ENCODE results near the gene IFNA14.
"Not testable (repeated sequence)": the region's sequence is repeated elsewhere in the genome, so short reads cannot be mapped to it uniquely, and the experiment has no call there.

The IFNA14 gene

DNA sequence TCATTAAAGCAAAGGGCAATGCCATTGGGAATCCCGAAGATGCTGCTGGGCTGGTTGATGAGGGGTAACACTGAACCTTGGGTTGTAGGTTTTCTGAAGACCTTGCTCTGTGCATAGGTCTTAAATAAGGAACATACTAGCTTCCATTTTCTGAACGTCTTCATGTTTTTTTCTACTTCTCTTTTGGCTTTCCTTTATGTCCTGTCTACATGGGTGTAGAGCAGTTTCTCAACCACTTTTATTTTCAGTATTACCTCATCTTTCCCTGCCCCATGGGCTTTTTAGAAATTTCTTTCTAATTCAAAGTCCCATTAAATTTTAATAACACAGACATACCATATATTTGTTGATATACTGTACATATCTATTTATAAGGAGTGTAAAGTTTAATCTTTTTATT lies at the start of gene IFNA14:
TSS of gene IFNA14 (minus strand) at position 95 of the 400 bp plus-strand sequence. CDS start at position 25, 70 bp downstream.
- DNase-seq: no peak

DNA sequence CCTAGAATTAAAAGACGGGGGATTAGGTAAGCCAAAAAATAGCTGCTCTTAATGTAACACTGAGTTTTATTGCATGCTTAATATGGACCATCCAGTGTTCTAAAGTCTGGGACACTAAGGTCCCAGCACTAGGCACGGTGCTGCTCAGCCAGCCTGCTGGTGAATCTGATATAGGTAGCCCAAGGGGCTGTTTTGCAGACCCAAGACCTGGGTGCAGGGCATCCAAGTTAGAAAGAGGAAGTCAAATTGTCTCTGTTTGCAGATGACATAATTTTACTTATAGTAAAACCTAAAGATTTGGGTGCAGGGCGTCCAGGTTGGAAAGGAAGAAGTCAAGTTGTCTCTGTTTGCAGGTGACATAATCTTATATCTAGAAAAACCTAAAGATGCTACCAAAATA lies 47.5 kb upstream of the IFNA14 start:
- DNase-seq: no peak

DNA sequence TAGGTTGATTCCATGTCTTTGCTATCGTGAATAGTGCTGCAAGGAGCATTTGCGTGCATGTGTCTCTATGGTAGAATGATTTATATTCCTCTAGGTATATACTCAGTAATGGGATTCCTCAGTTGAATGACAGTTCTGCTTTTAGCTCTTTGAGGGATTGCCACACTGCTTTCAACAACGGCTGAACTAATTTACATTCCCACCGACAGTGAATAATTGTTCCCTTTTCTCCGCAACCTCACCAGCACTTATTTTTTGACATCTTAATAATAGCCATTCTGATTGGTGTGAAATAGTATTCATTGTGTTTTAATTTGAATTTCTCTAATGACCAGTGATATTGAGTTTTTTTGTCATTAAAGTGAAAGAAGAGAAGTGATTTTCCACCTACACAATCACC lies 46.9 kb upstream of the IFNA14 start:
- DNase-seq: no peak

DNA sequence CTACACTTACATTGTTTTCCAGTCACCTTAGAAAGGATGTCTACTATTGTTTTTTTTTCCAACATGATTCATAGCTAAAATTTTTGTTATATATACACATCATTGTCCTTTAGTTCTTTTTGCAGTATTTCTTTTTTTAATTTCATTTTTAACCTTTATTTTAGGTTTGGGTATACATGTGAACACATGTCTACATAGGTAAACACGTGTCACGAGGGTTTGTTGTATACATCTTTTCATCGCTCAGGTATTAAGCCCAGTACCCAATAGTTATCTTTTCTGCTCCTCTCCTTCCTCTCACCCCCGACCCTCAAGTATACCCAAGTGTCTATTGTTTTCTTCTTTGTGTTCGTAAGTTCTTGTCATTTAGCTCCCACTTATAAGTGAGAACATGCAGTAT lies 46.3 kb upstream of the IFNA14 start:
- DNase-seq: no peak

DNA sequence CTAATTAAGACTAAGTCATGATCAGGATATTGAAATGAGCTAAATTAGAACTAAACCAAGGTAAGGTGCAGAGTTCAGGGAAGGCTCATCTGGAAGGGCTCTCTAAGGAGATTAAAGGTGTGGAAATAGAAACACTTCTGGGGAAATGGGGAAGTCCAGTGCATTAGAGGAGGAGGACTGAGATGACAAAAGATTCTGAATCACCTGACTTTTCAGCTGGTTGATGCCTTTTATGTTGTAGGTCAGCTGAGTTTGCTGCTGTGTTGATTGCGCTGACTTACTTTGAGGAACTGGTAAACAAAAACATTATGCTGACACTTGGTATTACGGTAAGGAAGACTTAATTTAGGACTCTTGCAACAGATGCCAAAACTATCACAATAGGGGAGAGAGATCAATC lies 41.5 kb upstream of the IFNA14 start:
- no peak for DNase-seq

DNA sequence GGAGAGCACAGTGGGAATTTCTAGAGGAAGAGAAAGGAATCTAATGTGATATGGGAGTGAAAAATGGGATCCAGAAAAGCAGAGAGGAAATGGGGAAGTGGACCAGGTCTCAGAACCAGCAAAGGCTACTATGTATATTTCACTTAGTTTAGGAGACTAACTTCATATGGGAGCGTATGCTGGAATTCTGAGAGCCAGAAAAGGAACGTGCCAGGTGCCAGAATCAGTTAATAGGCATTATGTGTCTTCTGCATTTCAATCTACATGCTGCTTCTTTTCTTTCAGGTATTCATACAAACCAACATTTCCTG lies 28.5 kb upstream of the IFNA14 start:
- DNase-seq: no peak

DNA sequence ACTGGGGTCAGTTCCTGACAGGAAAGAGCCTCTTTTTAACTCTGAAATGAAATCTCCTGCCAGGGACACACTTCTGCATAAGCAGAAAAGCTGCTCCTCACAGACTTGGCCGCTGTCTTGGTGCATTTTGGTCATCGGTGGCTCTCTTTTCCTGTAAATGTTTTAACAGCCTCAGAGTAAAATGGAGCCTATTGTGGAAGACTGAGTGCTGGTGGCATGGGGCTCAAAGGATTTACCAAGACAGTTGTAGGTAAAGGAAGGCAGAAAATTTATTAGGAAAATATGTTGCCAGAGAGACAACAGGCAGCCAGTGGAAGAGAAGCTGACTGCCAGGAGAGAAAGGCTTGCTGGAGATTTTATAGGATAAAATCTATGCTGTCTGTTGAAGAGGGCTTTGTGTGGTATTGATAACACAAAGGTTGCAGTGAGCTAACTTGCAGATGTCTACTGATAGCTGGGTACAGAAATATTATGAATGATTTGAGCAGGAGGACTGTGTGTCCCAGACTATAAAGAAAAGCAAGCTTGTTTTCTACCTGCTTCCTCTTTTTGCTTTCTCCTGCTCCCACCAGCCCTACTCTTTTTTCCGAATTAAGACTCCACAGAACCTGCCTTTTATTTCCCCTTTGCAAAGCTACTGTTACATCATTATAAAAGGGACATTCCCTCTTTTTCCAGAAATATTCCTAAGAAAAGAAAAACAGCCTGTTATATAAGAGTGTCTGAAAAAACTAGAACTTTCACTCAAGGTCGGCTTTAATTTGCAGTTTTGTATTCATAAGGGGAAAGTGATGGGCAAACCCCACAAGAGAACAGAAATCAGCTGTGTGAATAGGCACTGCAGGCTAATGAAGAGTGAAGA lies 27.9 kb upstream of the IFNA14 start:
- DNase-seq: no peak

DNA sequence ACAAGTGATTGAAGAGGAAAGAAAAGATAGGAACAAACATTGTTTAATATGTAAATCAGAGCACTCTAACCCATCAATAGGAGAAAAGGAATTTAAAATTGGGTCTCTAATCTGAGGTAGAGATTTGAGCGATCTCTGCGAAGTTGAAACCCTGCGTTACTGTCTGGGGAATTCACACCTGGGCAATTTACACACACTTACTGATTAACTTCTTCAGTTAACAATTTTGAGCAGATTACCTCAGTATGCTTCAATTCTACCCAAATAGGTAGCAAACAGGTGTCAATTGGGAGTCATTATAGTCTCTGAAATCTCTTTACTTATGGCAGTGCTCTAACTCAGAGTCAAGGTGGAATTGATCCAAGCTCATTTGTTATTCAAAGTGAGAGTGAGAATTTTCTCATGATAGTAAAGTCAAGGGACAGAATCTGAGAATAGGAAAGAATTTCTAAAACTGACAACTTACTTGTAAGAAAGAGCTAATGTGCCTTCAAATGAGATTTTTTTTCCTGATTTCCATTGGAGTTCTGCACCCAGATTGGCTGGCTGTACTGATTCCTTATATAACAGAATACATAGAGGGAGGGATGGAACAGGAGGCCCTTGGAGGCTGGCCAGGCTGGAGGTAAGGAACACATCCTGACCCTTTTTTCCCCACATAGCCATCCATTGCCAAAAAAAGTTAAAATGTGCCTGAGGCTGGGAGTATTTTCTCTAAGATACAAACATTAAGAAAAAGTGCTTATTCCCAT lies 27.1 kb upstream of the IFNA14 start:
- DNase-seq: no peak

DNA sequence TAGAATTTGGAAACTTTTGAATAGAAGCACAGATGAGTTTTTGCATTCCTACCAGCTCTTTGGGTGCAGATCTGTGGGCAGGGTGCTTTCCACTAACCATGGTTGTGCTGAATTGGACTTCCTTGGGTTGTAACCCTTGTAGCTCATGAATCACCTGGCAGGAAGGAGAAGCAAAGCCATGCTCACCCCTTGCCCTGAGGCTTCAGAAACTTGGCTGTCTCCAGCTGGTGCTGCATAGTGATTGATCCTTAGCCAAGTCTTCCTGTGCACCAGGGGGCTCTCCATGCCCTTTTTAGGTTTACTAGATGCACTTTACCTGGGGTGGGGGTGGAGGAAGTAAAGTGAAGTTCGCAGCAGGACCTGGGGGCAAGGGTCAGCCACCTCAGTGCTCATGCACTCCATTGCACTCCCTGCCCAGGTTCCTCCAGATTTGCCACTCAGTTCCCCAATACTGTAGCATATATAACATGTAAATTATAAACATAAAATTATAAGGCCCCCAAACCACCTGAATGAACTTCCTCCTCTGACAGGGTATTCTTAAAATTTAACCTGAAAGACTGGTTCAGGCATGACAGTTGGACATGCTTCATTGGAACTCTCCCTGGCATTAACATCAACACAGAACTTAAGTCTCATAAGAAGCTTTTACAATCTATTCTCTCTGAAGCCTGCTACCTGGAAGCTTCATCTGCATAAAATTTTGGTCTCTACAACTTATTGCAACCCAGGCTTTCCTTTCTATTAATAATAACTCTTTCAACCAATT lies 25.8 kb upstream of the IFNA14 start:
- no peak for DNase-seq

DNA sequence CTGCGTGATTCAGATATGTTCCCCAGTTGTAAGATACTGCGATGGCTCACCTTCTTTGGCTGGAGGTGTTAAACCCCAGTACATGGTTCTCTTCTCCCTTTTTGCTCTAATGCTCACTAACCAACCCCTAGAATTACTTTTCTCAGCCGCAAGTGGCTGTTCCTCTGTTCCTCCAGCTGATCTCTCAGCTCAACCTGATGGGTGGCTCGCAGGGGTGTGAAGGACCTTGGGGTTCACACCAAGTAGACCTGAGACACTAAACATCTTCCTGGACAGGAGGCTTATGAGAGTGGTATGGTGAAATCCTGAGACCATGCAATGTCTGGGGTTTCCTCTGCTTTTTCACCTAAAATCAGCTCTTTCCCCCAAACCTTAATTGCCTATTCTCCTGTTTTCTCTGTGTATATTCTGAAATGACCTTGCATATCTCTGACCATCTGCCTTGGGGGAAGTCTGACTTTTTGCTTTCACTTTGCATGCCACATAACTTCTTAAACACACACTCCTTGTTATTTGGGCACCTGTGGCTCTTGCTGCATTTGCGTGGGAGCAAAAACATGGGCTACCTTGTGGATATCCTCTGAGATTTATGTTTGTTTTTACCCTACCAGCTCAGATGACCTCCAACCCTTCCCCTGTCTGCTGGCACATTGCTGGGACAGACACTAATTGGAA lies 15.9 kb upstream of the IFNA14 start:
- DNase-seq: no peak

DNA sequence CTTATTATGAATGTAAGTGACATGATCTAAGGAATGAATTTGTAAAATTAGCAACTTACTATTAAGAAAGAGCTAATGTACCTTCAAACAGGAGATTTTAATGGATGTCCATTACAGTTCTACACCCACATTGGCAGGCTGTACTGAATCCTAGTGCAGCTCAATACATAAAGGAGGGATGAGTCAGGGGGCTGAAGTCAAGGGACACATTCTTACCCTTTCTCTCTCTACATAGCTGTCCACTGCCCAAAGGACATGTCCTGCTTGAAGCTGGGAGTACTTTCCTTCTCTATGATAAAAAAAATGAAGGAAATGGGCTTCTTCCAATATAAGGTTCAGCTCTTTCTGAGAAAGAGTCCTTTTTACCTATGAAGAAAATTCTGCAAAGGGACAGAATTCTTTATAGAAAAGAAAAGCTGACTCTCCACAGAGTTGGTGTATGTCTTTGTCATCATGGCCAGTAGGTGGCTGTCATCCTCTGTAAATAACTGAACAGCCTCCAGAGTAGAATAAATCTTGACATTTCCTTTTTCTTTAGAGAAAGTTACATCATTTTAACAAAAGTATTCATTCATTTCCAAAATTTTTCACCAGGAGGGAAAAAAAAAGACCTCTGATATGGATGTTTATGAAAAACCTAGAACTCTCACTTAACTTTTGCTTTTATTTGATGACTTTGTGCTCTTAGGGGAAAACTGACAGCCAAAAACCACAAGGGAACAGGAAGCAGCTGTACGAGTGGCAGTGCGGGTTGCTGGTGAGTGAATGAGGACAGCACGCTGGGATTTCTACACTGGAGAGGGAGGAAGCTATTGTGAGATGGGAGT lies 13.1 kb upstream of the IFNA14 start:
- DNase-seq: no peak

DNA sequence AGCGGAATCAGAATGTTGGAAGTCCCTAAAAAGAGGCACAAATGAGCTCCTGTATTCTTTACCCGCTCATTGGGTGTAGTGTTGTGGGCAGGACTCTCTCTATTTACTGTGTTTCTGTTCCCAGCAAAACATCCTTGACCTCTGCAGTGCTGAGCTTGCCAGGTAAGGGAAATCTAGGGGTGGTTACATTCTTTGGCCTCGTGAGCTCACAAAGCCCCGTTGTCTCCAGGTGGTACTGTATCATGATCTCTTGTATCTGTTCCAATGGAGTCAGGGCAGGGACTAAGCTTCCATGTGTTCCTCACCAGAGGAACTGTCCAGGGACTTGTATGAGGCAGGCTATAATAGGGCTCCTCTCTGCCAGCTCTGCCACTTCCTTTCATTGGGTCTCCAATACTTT lies 11.8 kb upstream of the IFNA14 start:
- no peak for DNase-seq

DNA sequence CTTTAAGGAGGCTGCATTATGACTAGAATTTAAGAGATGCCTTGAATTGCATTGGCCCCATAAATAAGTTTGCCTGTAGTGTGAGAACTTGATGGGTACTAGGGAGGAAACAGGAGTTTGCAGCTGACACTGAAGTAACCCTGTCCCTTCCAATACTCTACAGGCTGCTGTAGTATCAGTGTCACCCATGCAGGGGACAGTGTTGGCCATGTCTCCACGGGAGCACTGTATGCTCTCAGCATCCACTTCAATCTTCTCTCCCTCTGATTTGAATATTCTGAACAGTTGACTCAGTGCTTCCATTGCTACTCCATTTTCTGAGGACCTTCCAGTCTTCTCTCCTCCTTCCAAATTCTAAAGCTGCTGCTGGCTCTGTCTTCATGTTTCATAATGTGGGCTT lies 11.4 kb upstream of the IFNA14 start:
- DNase-seq: no peak

DNA sequence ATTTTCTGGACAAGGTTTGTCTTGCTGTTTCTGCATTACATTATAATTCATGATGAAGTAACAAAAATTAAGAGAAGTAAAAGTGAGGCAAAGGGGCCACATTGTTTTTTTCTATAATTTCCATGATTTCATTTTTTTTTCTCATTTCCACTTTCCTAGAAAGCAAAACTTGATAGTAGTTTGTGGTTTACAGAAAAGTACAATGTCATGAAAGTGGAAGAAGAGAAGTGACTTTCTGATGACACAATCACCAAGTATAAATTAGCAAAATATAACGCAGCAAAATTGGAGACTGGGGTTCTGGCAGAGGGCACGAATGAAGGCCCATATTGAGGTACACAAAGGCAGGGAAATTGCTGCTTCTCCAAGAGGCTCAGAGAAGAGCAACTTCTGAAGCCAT lies 5.0 kb upstream of the IFNA14 start:
- DNase-seq: no peak

DNA sequence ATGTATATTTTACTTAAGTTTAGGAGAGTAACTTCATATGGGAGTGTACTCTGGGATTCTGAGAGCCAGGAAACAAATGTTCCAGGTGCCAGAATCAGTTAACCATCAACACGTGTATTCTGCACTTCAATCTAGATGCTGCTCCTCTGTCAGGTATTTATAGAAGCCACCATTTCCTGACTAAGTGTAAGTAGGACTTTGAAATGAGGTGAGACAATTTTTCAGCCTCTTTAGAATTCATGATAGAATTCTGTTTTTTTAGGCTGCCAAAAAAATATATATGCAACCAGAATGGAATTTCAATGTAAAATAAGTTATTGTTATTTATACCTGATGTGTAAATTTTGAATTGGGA lies 3.5 kb downstream of the IFNA14 start:
- DNase-seq: not testable (repeated sequence)

DNA sequence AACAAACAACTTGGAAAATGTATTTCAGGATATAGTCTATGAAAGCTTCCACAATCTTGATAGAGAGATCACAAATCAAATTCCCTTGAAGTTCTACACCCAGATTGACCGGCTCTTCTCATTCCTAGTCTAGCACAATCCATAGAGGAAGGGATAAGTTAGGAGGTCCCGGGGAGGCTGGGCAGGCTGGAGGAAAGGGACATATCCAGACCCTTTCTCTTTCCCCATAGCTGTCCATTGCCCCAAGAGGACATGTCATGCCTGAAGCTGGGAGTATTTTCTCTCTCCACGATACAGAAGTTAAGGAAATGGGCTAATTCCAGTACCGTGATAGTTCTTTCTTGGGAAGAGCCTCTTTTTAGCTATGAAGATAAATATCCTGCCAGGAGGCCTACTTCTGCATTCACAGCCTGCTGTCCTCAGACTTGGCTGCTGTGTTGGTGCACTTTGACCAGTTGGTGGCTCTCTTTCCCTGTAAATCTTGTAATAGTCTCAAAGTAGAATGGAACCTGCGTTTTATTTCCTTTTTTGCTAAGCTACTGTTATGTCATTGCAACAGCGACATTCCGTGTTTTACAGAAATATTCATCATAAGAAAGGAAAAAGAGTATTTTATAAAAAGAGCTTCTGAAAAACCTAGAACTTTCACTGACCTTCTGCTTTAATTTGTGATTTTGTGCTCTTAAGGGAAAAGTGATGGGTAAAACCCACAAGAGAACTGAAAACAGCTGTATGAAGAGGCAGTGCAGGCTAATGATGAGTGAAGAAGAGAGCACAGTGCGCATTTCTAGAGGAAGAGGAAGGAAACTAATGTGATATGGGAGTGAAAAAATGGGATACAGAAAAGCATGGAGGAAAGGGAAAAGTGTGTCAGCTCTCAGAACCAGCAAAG lies 4.1 kb downstream of the IFNA14 start:
- DNase-seq: not testable (repeated sequence)

DNA sequence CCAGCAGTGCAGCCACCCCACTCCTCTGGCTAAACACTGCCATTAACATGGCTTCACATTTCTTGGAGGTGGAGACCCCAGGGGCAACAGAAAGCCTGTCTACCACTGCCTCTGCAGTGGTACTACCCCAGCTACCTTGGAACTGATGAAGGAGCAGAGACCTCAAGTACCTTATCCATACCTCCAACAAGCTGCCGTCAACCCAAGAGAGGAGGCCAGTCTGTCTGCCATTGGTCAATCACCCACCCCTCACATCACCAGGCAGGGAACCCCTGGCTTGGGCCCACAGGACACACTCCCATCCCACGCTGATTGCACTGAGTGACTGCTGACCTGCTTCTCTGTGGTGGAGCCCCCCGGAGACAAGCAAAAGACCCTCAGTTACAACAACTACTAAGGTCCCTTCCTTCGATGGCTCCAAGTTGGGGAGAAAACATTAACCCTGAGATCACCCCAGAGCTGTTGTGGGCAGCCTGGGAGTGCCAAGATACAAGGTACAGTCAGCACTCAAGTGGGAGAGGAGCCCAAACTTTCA lies 5.6 kb downstream of the IFNA14 start:
- DNase-seq: no peak

DNA sequence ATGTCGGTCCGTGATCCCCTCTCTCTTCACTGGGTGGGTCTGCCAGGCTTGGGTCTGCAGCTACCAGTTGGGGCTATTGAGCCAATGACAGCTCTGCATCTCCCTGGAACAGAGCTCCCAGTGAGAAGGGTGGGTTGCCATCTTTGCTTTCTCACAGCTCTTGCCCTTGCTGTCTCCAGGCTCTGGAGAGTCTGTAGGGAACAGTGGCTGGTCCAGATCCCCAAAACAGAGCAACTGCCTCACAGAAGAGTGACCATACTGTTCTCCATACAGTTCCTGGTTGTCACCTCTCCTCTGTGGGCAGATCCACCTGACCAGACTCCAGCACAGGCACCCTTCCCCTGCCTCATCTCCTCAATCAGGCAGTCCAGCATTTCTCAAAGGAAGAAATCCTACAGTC lies 6.5 kb downstream of the IFNA14 start:
- no peak for DNase-seq

DNA sequence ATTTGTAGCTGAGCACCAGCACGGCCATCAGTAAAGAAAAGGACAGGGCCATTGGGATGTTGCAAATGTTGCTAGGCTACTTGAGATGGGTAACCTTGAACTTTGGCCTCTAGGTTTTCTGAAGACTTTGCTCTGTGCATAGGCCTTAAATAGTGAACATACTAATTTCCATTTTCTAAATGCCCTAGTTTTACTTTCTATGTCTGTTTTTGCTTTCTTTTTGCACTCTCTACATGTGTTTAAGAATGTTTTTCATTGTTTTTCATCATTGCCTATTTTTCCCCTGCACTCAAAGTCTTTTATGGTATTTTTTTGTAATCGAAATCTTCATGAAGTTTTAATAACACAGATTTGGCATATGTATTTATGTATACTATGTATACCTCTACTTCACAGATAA lies 11.7 kb downstream of the IFNA14 start, which contains the start of gene IFNA17:
TSS of gene IFNA17 (minus strand) at position 101 of the 400 bp plus-strand sequence. CDS start at position 52, 49 bp downstream.
- DNase-seq: no peak

DNA sequence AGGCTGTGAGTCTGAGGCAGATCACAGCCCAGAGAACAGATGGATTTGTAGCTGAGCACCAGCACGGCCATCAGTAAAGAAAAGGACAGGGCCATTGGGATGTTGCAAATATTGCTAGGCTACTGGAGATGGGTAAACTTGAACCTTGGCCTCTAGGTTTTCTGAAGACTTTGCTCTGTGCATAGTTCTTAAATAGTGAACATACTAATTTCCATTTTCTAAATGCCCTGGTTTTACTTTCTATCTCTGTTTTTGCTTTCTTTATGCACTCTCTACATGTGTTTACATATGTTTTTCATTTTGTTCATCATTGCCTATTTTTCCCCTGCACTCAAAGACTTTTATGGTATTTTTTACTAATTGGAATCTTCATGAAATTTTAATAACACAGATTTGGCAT lies 22.6 kb downstream of the IFNA14 start, which contains the start of gene IFNA16:
TSS of gene IFNA16 (minus strand) at position 101 of the 400 bp plus-strand sequence. CDS start at position 95, 6 bp downstream.
- DNase-seq: not testable (repeated sequence)

Measured in NCI-H2107 (cell line).